HG02943 (cell line): ENCODE data around the gene RGS6.

ENCODE experiments used
- ATAC-seq: cut with Tn5 transposase; IDR thresholded peaks from one replicate; pipeline ENCODE4 v1.9.1; 2021; ENCODE audit warnings: mild to moderate bottlenecking, low read depth, moderate library complexity; ENCODE audit not compliant: unreplicated experiment

Gene RGS6

DNA sequence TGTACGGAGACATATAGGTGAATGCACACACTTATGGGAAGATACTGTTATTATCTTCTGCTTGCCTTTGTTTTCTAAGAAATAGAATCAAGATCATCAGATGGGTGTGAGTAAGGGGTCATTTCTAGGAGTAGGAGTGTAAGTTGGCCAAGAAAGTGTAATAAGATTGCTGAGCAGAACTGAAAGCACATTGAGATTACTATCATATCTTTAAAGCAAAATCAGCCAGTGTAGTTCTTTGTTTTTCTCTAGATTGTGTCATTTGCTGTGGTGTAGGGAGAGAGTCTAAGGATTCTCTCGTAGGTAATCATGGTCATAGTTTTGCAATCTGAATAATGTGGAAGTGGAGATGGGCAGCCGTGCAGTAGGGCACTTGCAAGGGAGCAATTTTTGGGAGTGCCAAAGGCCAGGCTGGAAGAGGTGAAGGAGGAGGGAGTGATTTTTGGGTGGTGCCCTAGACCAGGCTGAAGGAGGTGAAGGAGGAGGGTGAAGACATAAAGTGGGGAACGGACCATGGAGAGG lies 131.6 kb downstream of the RGS6 start:
- no peak for ATAC-seq

DNA sequence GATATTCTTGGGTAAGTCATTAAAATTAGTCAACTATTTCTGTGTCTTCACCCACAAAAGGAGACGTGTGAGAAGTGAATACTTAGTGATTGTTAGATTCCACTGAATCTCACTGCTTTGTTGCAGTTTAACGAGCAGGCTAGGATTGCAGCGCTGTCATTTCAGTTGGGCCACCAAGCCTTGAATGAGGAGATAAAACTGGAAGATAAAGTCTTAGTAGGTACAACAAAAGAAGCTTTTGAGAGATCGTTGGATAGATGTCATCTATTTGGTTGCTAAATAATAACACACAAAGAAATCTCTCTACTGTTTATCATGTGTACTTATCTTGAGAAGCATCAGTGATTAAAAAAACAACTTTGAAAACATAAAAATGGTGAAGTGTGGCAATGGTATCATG lies 132.3 kb downstream of the RGS6 start:
- no peak for ATAC-seq

DNA sequence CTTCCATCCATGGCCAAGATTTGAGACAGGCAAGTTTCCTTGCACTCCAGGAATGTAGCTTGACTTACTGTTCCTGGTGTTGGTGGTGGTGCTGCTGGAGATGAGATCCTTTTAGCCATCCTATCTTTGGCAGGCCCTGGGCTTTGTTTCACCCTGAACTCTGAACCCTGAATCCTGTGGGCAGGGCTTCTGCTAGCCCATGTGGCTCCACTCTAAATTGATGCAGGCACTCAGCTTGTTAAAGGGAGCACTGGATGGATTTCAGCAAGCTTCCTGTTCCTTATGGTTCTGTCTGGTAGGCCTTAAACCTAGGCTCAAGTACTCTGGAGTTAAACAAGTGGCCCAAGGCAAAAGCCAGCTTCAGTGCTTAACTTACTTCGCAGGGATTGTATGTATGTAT lies 138.2 kb downstream of the RGS6 start:
- no peak for ATAC-seq

DNA sequence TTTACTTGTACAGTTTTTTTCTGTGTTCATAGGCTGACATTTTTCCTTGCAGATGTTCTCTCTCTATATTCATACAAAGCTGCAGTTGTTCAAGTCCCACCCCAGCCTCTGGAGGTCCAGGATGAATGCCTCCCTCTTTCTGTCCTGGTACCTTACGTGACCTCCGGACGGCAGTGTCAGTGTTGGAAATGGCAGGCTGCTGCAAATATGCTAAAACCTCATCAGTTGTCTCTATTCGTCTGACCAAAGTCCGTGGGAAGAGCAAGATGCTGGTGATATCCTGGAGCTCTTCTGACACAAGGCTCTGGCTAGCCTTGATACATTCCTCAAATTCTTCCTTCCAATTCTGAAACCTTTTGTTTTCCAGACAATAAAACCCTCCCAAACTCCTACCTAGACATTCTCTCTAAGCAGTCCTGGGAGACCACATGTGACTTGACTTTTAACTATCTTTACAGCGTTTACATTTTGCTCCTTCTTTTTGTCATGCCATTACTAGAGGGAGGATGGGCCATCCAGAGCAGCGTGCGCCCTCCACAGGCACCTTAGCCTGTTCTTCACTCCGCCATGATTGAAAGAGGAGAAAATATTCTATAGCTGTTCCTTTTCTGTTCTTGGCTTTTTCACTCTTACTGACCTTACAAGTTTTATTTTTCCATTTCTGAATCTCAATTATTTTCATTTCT lies 143.6 kb downstream of the RGS6 start:
- no peak for ATAC-seq

DNA sequence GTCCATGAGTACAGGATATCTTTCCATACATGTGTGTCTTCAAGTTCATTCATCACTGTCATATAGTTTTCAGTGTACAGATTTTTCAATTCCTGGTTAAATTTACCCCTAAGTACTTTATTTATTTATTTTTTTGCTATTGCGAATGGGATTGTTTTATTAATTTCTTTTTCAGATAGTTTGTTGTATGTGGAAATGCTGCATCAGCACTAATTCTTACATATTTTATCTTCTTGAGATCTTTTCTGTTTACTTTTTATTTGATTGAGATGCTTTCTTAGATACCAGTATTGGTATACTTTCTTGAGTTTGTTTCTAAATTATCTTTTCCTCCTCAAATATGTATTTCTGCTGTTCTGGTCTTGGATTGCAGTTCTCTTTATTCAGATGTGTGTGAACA lies 148.9 kb downstream of the RGS6 start:
- ATAC-seq, result no peak

DNA sequence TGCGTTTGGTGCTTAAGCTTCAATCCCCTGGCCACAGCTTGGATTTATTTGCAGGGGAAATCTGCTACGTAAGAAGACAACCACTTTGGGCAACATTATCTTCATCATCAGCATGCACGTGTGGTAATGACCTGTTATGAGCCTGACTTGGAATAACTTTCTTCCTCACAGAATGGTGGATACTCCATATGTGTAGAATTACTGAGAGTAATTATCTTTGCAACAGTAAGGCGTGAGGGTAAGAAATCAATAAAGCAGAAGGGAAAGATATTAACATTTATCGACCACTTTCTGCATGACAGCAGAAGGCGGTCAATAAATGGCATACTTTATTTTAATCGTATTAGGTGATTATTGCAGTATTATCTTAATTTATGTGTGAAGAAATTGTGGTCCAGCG lies 152.7 kb downstream of the RGS6 start:
- ATAC-seq, result no peak

DNA sequence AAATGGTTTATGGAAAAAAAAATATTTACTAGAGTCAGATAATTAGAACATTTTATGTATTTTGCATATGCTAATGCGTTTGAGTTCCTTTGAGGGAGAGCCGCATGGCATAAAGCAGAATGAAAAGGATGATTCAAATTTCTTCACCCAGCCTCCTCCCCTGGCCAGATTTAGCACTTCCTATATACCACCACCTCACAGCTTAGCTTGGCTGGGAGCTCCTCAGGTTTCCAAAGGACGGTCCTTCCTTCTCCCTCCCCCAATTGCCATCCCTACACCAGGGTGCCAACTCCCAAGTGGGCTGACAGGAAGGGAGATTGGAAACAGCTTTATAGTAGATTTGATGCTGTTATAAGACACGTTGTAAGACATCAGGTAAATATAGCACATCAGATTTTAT lies 157.4 kb downstream of the RGS6 start:
- ATAC-seq, result no peak

DNA sequence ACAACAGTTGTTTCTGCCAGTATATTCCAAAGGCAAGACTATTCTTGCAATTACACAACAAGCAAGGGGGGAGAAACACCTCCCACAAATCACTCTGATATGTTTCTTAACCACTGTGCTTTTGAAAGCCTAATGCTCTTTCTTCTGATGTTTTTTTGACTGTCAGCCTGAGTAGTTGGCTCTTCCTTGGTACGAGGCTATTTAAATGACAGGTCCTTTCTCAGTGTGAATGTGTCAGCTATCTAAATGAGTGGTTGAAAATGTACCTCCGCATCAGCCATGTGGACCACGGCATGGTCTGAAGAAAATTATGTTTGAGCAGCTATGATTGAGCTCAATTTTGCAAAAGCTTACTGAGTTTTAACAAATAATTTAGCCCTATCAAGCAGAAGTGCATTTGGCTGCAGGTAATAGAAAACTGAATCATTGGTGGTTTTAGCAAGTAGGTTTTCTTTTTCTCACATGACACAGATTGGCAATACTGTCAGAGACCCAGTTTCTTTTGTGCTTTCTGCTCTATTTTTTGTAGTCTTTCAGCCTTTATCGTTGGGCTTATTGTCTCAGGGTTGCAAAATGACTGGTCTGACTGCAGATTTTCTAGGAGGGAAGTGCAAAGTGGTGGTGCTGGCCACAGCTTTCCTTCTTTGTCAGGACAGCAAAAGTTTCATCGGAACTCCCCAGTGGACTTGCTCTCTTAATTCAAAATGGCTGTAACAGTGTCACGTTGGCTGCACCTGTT lies 162.8 kb downstream of the RGS6 start:
- ATAC-seq, result no peak

DNA sequence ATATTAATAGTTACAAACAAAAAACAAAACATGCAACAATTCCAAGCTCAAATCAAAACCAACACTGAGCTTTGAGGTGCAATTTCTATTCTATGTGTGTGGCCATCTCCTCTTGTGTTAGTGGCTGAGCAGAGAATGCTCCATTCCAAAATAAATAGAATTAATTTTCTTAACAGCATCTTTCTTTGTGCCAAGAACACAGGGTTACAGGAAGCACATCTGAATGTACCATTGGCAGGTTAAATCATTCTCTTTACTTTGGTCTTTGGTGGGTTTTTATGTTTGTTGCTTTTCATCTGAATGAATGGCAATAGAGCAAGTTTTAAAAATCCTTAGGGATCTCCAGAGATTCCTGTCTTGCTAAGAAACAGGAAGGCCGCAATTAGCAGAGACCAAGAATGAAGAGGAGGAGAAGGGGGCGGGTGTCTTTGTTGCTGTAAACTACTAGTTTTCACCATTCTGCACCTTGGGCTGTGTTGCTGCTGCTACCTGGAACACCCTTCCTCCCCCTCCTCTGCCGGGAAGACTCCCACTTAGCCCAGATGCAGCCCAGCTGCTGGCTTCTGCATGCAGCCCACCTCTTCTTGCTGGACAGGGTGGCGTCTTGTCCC lies 165.0 kb downstream of the RGS6 start:
- ATAC-seq, result no peak

DNA sequence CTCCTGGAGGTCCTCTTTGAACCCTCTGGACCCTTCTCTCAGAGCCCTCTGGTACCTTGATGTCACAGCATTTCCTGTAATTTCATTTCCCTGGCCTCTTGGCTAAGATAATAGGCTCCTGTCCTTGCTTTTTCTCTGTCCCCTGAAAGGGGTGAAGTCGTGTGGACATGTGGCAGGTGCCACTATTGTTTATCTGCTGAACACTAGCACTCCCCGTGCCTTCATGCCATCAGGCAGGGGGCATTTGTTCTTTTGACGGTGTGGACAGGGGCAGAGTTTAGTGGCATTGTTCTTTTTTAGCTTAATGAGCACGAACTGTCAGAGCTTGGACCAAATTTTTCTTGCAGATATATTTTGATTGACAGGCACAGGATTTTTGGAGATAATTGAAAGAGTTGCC lies 166.0 kb downstream of the RGS6 start:
- no peak for ATAC-seq

DNA sequence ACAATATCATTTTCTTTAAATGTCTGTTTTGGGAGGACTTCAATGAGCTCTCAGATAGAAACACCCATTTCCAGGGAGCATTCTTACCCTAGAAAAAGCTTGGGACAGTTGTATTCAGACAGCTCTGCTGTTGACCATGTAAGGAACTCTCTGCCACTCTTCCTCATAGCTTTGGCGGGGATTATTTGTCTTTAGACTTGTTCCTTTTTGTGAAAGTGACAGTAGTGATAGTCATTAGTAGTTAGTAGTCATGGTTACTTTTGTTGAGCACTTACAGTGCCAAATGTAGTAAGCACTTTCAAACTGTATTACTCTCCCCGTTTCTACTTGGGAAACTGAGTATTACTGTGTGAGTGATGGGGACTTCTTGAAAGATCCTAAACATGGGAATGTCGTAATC lies 167.3 kb downstream of the RGS6 start:
- ATAC-seq, result no peak

DNA sequence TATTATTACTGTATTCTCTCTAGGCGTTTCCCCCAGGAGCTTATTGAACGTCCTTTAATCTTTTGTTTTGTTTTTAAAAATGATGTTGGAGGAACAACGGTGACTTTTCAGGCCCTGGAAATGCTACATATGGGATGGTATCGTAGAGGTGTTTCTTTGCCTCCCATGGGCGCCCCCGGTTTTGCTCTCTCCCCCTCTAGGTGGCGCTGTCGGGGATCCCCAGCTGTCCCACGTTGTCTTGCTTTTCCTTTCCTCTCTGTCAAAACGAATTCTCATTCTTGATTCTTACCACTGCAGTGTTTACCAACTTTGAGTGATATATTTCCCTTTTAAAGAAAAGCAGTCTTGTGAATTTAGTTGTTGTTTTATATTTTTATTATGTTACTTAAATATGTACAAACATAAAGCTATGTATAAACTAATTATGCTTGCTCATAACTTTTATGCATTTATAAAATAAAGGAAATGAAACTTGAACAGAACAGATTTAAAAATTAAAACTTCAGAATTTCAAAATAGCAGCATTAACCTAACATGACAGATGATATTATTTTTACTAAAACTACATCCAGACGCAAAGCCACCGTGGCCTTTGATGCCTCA lies 171.9 kb downstream of the RGS6 start:
- no peak for ATAC-seq

DNA sequence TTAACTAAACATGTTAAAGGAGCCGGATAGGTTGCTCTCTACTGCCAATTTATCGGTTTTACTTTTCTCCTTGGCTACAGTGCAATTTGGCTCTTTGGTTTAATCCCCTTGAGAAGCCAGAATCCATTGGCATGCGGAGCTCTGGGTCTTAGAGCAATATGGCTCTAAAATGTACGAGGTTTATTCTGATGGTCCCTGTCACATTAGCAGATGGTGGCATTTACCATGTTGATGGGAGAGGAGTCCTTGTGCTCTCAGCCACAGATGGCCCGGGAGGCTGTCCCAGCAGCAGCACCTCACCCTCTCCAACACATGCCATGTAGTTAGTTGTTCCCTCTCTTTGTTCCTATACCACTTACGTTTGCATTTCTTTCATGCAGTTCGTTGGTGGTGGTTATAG lies 179.7 kb downstream of the RGS6 start:
- no peak for ATAC-seq

DNA sequence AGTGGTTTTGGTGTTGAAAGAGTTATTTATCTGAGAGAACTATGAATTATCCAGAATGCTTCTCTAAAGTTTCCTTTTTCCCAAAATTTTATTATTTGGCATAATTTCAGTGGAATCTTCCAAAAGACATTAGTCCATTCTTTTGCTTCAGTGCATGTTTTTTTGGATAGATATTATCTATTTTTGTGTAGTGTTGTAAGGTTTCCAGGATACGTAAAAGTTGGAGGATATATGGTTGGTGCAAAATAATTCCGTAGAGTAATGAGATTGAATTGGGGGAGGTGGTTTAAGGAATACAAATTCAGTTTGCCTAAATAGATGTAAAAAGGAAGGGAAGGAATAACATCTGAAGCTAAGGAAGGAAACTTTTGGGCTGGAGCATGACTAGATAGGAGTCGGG lies 186.6 kb downstream of the RGS6 start:
- ATAC-seq, result no peak

DNA sequence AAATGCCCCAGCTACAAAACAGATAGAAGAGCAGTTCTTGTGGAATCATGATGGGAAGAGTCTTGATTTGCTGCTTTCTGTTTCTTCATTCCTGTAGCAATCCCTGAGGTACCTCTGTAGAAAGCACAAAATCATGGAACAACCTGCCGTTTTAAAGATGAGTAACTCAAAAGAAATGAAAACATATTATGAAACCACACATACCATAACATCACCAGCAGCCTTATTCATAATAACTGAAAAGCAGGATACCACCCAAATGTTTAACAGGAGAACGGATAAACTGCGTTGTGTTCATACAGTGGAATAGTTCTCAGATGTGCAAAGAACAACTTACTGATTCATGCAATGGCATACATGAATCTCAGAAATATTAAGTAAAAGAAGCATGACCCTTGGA lies 188.1 kb downstream of the RGS6 start:
- ATAC-seq, result no peak

DNA sequence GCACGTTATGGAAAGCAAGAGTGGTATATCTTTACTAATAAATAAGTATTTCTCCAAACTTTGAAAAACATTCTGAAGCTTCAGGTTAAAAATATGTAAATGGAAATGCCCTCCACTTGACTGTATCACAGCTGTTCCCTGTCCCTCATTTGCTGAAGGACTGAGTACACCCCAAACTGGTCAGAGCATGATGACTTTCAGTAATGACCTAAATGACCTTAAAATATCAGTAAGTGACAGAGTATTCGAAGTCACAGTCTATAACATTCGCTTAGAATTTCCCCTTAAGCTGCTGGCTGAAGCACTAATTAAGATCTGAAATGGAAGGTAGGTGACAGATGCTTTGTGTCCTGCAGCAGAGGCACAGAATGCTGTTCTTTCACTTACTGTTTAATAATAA lies 191.5 kb downstream of the RGS6 start:
- no peak for ATAC-seq

DNA sequence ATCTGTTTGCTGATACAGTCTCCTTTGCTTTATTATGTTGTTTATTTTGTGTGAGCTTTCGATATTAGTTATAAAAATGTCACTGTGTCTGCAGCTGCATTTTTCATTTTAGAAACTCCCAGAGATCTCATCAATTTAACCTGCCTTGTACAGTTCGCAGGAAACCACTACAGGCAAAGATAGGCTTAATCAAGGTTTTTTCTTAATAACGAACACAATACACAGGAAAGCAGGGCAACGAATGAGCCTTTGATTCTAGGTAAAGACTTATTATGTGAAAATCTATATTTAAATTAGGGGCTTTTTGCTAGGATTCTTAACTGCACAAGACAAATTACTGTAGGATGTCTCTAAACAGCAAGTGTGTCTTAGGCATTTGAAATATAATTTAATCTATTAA lies 191.9 kb downstream of the RGS6 start:
- no peak for ATAC-seq

DNA sequence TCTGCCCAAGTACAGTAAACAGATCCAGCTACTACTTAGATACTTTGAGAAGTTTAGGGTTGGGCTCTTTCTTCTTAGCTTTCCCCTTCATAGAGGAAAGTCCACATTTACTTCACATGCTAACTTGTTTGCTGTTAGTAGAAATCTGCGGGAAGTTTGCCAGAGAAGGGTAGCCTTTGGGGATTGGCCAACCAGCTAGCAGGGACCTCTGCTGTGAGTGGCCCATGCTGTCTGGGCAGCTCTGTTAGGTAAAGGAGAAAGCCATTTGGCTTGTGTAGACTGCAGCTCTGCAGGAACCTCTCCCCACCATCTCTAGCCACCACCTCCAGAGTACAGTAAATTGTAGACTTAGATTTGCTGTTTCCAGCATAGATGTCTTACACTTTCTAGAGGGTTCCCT lies 193.9 kb downstream of the RGS6 start:
- ATAC-seq, result no peak

DNA sequence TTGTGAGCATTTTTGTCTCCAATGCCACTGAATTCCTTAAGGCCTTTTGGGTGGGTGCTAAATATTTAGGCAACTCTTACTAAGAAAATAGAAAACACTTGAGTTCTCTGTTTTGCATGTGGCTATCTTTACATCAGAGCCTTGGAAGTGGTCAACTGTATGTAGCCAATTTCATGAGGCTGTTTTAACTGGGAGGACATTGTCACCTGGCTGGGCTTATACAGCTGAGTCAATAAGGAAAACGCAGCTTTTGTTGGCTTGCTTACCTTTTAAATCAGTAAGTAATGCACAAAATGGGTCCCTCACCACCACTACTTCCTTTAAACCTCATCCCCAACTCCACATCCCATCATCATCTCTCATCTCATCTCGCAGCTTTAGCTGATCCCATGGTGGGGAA lies 194.3 kb downstream of the RGS6 start:
- no peak for ATAC-seq

DNA sequence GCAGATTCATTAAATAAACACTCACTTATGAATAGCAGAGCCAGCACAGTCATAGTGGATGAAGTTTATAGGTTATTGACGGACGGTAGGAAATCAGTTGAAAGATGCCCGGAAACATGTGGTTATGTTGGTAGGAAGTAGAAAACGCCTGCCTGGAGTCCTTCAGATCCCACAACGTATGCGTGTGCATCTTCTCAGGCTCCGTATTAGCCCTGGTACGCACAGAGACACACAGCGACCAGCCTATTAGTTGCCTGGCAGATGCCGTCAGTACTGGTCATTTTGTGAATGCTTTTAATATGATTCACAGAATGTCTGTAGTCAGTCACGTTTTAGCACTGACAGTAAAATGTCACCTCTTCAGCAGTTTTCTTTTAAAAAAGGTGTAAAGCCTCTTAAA lies 196.4 kb downstream of the RGS6 start:
- ATAC-seq, result no peak

DNA sequence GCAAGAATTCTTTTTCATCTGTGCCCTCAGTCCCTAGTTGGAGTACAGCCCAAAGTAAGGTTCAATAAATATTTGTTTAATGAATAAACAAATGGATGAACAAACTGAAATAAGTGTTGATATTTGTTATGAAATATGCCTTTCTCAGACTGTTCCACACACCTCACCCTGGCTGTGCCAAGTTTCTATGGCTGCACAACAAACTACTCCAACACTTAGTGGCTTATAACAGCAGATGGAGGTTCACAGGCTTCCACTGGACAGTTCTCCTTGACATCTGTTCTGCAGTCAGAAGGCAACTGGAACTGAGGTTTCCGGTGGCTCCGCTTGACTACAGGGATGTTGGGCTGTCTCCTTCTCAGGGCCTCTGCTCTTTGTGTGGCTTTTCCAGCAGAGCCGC lies 197.1 kb downstream of the RGS6 start:
- ATAC-seq, result no peak
